Left lung (tissue), 10 donors: ENCODE measurements around the gene FOXP4. TPM values are rescaled to one million over a fixed set of nuclear protein-coding genes. Genes with fewer than 3 reads are reported as not detected.

Experiments used
- ATAC-seq: fragments of 200-7000 bp; cut with Tn5 transposase; one replicate; pipeline ENCODE4 v1.9.1; 2020; ENCODE audit warnings: moderate library complexity
- DNase-seq, 4 donors: peaks; one replicate each; pipeline ENCODE4 v3.0.0-alpha.2; 2013 to 2020
- H3K27ac ChIP-seq, 2 donors: fragments of 200-600 bp; sonication (generic) in 1 of 2; one replicate each; pipeline versions ENCODE4 v1.5.0 to v1.8.0; 2020 to 2021
- H3K27me3 ChIP-seq, 2 donors: fragments of 200-600 bp; sonication (generic) in 1 of 2; one replicate each; pipeline versions ENCODE4 v1.5.0 to v1.8.0; 2020 to 2021
- H3K36me3 ChIP-seq, 2 donors: fragments of 200-600 bp; sonication (generic) in 1 of 2; one replicate each; pipeline versions ENCODE4 v1.5.0 to v1.8.0; 2020 to 2021
- H3K4me1 ChIP-seq, 2 donors: fragments of 200-600 bp; one replicate each; pipeline ENCODE4 v1.8.0; 2021
- H3K4me3 ChIP-seq, 2 donors: fragments of 200-600 bp; sonication (generic) in 1 of 2; one replicate each; pipeline versions ENCODE4 v1.5.0 to v1.8.0; 2020 to 2021; ENCODE audit warnings: mild to moderate bottlenecking in 1 of 2
- H3K9me3 ChIP-seq, 2 donors: fragments of 200-600 bp; sonication (generic) in 1 of 2; one replicate each; pipeline versions ENCODE4 v1.5.0 to v1.8.0; 2020 to 2021
- intact Hi-C, 2 donors: fragments of 100-400 bp; cut with DNase I; formaldehyde crosslinking; loops; one replicate each; pipeline versions ENCODE4 v1.11.2 to v1.14.2; 2022
- polyA plus RNA-seq, 6 donors: library from polyadenylated mRNA; unstranded; fragments of 120-200 nt; gene quantifications; one replicate each; pipeline ENCODE4 v1.2.1, GENCODE V29; 2013; ENCODE audit not compliant: insufficient read length in 6 of 6
- total RNA-seq, 2 donors: library from RNA; stranded (reverse); fragmentation: NEBNext Ultra II Directional; extraction: Animal tissue kit (Norgen Biotek cat#: 25700); gene quantifications; one replicate each; pipeline ENCODE4 v1.2.1, GENCODE V29; 2021
- TF ChIP-seq, protein P1 (sequence below), 2 donors: fragments of 200-600 bp; sonication (generic) in 1 of 2; IDR thresholded peaks; one replicate each; pipeline versions ENCODE4 v1.5.0 to v1.8.0; 2021; ENCODE audit warnings: antibody characterized with exemption in 2 of 2
- donor health status: DM: no; HTN: yes; CAD: no.
- donor health status: DM: no; HTN: no; CAD: no.

The FOXP4 gene
- total and polyA plus RNA-seq, 8 donors, result 26.9 to 77.9 (median 60.2) TPM

DNA sequence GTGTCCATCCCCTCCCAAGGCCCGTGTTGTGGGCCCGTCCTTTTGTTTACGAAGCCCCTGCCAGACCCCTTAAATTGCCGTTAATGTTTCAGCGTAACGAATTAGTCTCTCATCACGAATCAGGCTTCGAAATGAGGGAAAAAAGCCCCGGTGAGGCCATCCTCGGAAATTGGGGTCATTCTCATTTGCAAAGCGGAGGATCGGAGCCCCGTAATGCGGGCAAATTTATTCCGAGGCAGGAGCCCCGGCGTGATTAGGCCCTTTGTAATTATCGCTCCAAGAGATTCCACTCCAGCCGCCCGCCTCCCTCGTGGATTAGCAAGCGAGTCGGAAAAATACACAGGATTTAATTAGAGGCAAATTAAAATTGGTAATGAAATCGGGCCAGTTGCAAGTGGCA, 47.2 kb downstream of the FOXP4 start:
- H3K36me3 ChIP-seq, result peaks cover 0 to 71% of the 10 kb centered on the region in 2 donors
- ATAC-seq (no peak), DNase-seq (no peak)
- H3K9me3 ChIP-seq, result no peaks in the 10 kb centered on the region
- TF ChIP-seq, protein P1, sequence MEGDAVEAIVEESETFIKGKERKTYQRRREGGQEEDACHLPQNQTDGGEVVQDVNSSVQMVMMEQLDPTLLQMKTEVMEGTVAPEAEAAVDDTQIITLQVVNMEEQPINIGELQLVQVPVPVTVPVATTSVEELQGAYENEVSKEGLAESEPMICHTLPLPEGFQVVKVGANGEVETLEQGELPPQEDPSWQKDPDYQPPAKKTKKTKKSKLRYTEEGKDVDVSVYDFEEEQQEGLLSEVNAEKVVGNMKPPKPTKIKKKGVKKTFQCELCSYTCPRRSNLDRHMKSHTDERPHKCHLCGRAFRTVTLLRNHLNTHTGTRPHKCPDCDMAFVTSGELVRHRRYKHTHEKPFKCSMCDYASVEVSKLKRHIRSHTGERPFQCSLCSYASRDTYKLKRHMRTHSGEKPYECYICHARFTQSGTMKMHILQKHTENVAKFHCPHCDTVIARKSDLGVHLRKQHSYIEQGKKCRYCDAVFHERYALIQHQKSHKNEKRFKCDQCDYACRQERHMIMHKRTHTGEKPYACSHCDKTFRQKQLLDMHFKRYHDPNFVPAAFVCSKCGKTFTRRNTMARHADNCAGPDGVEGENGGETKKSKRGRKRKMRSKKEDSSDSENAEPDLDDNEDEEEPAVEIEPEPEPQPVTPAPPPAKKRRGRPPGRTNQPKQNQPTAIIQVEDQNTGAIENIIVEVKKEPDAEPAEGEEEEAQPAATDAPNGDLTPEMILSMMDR (IDR thresholded peaks at IDR 0.05), result no peak
- no peaks in the 10 kb centered on the region for H3K4me1 ChIP-seq
- H3K27me3 ChIP-seq, result no peaks in the 10 kb centered on the region
- intact Hi-C loops, result loop anchor here in 1 of 2 donors (5.0 to 10.0 kb wide), 3 partner anchors 131 to 226 kb away; no protein-coding TSS in a partner anchor
- H3K4me3 ChIP-seq, result no peak overlapping the region
- no peak overlapping the region for H3K27ac ChIP-seq

DNA sequence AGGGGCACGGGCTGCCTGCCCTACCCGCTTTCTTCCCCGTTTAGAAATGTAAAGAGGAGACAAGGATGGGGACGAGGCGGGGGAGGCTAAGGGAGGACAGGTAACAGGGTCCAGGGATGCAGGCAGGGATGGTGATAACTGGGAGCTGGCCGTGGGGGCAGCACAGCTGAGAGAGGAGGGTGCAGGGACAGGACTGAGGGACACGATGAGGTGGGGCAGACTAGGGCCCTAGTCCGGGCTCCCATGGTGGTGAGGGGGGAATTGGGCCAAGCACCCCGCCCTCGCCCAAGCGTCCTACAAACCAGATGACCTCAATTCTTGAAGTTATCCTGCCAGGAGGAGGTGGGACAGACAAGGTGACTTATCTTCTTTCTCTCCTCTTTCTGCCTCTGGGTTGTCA, 47.7 kb downstream of the FOXP4 start:
- Histone ChIP-seq H3K27ac (no peak overlapping the region), H3K27me3 (no peaks in the 10 kb centered on the region), H3K36me3 (peaks cover 0 to 72% of the 10 kb centered on the region in 2 donors), H3K9me3 (no peaks in the 10 kb centered on the region), H3K4me3 (no peak overlapping the region), H3K4me1 (no peaks in the 10 kb centered on the region)
- no peak for ATAC-seq
- intact Hi-C loops, result loop anchor here in 1 of 2 donors (5.0 to 10.0 kb wide), 3 partner anchors 132 to 227 kb away; no protein-coding TSS in a partner anchor
- DNase-seq, result no peak
- TF ChIP-seq, protein P1 (IDR thresholded peaks at IDR 0.05), result no peak

DNA sequence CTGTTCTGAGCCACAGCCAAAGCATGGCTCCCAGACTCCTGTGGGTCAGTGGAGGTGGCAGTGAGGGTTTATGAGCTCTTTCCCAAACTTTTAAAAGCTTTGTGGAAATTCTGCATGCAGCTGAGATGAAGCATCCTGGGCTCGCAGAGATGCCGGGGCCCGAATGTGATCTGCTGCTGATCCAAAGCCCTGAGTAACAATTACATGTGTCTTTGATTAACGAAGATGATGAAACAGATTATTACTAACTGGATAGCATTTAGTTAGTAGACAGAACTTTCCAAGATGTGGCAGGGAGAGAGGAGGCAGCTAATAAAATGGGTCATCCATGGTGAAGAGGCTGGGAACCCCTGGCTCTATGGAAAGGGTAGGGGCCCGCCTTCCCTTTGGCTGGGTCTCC, 48.1 kb downstream of the FOXP4 start:
- H3K27me3 ChIP-seq, result no peaks in the 10 kb centered on the region
- H3K9me3 ChIP-seq, result no peaks in the 10 kb centered on the region
- TF ChIP-seq, protein P1 (IDR thresholded peaks at IDR 0.05), result no peak
- intact Hi-C loops, result loop anchor here in 1 of 2 donors (5.0 to 10.0 kb wide), 3 partner anchors 132 to 227 kb away; no protein-coding TSS in a partner anchor
- ATAC-seq (no peak), DNase-seq (no peak)
- H3K4me3 ChIP-seq, result no peak overlapping the region
- no peak overlapping the region for H3K27ac ChIP-seq
- H3K4me1 ChIP-seq, result no peaks in the 10 kb centered on the region
- peaks cover 0 to 72% of the 10 kb centered on the region in 2 donors for H3K36me3 ChIP-seq

DNA sequence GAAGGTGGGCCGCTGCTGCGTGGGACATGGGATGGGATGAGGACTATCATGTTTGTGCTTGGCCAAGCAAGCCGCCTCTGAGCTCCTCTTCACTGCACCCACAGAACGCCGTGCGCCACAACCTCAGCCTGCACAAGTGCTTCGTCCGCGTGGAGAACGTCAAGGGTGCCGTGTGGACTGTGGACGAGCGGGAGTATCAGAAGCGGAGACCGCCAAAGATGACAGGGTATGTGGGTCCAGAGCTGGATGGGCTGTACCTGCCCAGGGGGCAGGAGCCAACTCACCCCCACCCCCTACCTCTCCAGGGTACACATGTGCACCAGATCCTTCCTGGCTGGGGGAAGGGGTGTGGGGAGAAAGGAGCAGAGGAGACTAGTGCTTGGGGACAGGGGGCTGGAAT, 48.6 kb downstream of the FOXP4 start:
- TF ChIP-seq, protein P1 (IDR thresholded peaks at IDR 0.05), result no peak
- Histone ChIP-seq H3K9me3 (no peaks in the 10 kb centered on the region), H3K4me1 (no peaks in the 10 kb centered on the region), H3K4me3 (no peak overlapping the region), H3K27me3 (no peaks in the 10 kb centered on the region), H3K36me3 (peaks cover 0 to 69% of the 10 kb centered on the region in 2 donors), H3K27ac (no peak overlapping the region)
- ATAC-seq (no peak), DNase-seq (no peak)
- intact Hi-C loops, result loop anchor here in 1 of 2 donors (5.0 to 10.0 kb wide), 3 partner anchors 132 to 227 kb away; no protein-coding TSS in a partner anchor

DNA sequence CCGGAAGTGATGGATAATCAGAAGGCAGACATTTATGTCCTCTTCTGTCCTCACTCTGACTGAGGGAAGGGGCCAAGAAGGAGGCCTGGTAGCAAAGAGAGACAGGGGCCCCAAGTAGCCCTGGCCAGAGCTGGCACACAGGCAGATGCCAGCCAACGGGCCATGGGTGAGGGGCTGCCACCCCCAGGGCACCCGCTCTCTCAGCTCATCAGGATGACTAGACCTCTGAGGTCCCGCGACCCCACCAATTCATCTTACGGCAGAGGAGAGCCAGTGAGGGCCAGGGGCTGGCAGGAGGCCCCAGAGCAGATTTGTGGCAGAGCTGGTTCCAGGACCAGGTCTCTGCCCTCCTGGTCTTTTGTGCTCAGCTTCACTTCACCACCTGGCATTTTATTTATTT, 49.0 kb downstream of the FOXP4 start:
- Histone ChIP-seq H3K27ac (no peak overlapping the region), H3K36me3 (peaks cover 0 to 69% of the 10 kb centered on the region in 2 donors), H3K4me3 (no peak overlapping the region), H3K4me1 (no peaks in the 10 kb centered on the region), H3K9me3 (no peaks in the 10 kb centered on the region), H3K27me3 (no peaks in the 10 kb centered on the region)
- TF ChIP-seq, protein P1 (IDR thresholded peaks at IDR 0.05), result no peak
- DNase-seq, result no peak
- intact Hi-C loops, result loop anchor here in 1 of 2 donors (10.0 kb wide), 1 partner anchor 170 kb away; no protein-coding TSS in a partner anchor
- no peak for ATAC-seq
